Measurements from ENCODE around the gene DAAM2.

The DAAM2 gene

DNA sequence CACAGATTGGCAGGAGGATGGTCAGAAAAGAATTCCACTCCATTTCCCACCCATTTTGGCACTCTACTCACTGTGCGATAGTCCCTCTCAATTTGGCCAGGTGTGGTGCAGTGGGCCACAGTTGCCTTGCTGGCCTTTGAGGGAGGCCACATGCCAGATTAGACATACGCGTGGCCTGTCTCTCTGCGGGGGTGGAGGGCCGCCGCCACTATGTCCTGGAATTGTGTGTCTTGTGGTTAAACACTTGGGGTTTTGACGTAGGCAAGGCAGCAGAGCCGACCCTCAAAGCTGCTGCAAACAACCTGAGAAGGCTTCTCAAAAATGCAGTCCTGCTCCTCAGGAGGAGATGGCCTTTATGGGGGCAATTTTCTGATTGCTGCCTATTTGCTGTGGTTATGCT, 4.9 kb upstream of the DAAM2 start:
- no peak for DNase-seq (ENCODE audit: low spot score)

DNA sequence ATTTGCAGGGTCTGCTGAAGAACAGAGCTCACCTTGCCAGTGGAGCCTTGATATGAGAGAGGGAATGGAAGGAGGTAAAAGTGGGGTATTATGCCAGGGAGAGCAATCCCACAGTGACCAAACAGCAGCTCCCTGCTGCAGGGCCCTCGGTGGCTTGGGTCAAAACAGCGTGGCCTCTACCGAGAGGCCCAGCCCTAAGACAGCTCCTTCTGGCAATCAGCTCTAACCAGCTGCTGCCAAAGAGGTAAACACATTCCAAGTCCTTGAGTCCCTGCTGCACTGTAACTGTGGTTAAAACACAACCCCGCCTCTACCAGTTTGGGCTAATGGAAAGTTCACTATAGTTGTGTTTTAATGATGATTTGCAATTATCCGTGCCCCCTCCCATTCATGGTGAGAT, 1.4 kb upstream of the DAAM2 start:
- DNase-seq (ENCODE audit: low spot score): no peak

DNA sequence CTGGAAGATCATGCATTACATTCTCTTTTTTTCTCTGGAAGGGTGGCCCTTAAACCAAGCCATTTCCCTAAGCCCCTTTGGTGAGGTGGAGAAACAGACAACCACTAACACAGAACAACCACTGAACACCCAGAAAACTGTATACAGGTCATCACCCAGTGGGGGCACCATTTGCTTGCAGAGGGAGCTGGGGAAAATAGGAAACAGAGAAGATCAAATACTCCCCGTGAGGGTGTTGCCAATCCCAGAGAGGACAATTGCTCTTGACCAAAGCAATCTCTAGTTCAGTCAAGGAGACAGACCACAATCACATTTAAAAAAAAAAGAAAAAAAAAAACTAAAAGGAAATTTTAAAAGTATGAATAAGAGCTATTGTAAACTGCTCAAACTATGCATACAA, 865 bp upstream of the DAAM2 start:
- DNase-seq (ENCODE audit: low spot score): no peak

DNA sequence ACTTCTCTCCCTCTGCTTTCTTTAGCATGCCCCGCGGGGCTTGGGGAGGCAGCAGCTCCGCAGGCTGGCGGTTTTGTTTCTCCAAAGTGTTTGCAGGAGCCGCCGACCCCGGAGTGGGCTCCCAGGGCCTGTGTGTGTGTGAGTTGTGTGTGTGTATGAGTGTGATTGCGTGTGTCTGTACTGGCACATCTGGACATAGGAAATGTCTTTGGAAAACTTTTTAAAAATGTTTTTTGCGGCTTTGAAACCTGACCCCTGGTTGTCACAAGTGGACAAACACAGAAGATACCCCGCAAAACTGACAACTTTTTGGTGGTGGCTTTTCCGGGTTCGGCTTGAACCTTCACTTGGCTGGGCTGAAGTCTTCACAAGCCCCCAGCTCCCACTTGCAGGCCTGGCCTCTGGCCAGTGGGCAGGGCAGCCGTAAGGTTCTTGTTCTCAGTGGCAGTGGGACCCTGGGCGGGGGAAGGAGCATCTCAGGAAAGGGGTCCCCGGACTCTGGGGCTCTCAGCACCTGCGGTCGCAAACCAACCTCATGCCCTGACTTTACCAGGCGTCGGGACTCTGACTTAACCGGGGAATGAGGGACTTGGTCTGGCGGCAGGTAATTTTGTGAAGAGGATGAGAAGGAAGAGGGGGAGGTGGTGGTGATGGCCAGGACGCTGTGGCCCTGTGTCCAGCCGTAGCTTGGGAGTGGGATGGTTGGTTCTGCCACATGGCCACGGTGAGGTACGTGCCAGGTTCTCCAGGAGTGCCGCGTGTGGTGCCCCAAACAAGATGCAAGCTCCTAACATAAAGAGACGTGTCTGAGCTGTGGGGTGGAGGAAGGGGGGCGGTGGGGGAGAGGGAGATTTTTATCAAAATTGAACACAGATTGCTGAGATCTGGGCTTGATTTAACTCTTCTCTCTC, 619 bp downstream of the DAAM2 start:
- no peak for DNase-seq (ENCODE audit: low spot score)

DNA sequence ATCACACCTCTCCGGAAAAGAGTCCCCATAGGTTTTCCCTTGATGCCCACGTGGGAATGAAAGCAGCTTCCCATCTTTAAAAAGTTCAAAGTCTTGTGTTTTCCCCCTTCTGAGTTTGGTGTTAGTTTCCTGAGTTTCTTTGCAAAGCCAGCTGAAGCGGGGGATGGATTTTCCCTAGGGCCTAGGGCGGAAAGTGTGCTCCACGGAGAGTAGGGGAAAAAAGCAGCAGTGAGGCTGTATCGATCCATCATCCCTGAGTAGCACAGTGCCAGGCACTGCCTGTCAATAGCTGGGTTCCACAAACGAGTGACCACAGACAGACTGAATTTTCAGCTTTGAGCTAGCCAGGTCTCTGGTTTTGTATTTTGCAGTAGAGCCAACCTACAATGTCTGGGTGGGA, 1.3 kb downstream of the DAAM2 start:
- no peak for DNase-seq (ENCODE audit: low spot score)

DNA sequence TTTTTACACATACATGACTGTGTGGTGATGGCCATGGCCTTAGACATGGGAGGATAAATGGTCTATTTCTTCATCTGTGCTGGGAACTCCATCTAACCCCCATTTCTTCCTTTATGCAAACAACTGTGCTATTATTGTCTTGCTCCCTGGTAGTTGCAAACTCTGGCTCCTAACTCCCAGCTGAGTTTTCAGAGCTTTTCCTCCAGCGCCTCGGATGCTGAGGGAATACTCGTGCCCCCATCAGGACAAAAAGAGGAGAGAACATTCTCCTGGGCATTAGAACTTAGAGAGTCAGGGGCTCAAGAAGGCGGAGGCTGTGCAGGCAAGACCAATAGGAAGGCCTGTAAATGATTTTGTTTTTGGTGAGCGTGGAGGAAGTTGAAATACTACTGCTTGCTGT, 2.1 kb downstream of the DAAM2 start:
- no peak for DNase-seq (ENCODE audit: low spot score)

DNA sequence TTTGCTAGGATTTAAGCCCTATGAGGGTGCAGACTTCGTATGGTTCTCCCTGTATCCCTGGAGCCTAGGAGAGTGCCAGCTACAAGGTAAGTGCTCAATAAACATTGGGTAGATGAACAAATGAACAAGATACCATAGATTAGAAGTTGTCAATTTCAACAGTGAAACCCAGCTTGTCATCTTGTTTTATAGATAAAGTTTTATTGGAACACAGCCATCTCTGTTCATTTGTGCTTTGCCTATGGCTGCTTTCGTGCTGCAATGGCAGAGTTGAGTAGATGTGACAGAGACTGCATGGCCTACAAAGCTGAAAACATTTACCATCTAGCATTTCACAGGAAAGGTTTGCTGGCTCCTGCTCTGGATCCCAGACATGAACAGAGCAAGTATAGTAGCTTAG, 5.6 kb downstream of the DAAM2 start:
- DNase-seq (ENCODE audit: low spot score): no peak

DNA sequence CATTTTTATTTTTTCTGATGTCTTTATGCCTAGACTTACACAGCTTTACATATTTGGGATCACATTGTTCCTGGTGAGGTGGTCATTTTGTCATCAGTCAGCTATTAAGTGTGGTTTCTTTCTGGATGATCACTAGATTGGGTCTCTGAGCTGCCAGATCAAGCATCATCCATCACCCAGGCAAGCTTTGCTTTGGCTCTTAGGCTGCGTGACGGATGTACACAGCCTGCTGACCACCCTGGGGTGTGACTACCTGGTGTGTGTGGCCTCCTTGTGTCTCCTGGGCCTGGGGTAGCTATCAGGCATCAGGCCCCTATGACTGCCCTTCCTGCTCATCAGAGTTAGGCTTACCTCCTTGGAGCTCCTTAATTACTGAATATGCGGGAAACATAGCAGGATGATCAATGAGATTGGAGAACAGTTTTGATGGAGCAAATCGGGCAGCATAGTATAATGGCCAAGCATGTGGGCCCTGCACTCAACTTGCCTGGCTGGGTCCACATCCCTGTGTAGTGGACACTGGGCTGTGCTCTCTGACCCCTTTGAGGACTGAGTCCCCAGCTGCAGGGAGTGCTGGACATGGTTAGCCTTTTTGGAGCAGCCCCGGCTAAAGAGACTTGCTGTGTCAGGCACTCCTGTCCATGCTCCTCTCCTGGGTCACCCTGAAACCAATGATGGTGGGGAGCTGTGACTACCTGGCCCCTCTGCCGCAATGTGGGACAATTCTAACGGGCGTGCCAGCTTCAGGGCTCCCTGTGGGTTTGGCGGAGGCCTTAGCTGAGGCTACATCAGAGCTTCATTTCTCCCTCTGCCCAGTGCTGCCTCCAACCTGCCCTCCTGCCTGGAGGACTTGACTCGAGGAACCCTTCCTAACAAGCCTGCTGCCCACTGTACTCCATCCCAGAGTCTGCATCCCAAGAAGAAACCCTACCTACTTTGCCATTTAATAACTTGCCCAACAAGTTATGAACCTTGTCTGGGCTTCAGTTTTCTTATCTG, 8.2 kb downstream of the DAAM2 start:
- no peak for DNase-seq (ENCODE audit: low spot score)

DNA sequence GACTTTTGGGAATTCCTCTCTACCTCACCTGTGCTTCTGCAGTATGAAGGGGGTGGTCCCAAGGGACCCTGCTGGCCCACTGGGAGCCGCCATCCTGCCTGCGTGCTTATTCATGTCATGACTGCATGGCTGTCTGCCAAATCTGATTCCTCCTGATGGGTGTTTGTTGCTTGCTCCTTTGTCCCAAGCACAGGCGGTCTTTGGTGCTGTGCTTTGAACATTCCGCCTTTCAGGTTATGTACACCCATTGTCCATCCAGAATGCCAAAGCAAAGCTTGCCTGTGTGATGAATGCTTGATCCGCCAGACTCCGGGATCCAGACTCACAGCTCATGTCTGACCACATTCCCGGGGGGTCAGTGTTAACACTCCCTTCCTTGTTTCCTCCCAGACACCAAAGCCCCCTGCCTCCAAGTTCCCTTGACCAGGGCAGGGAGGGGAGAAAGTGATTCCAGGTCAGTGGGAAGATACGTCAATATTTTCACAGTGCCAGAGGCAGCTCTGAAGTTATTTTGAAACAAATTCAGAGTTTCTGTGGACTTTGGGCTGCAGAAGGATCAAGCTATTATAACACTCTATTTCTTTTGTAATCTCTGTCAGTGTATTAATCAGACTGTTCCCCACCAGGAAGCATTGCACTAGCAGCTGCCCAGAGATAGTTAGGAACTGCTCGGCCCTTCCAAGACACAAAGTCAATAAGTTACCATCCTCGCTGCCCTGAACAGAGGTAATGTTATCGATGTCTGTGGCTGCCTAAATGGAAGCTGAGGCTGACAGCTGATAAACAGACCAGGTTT, 9.5 kb downstream of the DAAM2 start:
- no peak for DNase-seq (ENCODE audit: low spot score)

DNA sequence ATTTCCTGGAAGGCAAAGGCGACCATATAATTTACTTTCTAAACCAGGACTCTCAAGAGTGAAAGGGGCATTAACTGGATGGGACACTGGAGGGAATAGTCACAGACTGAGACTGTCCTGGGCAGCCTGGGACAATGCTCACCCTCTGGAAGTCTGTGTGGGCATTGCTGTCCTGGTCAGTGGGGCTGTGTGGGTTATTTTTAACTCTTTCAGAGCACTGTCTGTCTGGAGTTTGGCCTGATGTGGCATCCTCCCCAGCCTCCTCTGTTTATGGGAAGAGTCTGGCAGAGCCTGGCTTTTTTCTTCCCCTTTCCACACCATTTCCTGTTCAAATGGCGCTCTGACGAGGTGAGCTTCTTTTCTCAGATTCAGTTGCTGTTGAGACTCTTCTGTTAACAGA, 11.7 kb downstream of the DAAM2 start:
- no peak for DNase-seq (ENCODE audit: low spot score)

DNA sequence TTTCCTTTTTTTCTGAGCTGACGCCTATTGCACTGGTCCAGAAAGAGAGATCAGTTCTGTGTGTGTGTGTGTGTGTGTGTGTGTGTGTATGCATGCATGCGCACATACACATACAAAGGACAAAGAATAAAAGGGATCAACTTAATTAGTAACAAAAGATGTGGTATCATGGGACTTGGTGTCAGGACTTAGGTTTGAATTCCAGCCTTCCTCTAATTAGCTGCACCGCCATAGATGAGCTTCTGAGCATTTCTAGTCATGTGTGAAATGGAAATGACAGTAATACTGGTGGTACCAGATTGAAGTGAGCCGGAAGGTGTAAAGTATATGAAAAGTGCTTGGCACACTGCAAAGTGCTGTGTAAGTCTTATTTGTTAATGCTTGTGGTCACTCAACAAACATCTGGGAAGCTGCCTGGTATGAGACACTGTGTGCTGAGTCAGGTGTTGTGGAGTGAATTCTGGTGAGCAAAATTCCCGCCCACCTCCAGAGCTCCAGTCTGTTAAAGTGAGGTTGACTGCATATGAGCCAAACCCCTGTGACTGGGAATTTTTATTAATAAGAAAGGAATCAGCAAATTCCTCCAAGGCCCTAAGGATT, 12.4 kb downstream of the DAAM2 start:
- no peak for DNase-seq (ENCODE audit: low spot score)

DNA sequence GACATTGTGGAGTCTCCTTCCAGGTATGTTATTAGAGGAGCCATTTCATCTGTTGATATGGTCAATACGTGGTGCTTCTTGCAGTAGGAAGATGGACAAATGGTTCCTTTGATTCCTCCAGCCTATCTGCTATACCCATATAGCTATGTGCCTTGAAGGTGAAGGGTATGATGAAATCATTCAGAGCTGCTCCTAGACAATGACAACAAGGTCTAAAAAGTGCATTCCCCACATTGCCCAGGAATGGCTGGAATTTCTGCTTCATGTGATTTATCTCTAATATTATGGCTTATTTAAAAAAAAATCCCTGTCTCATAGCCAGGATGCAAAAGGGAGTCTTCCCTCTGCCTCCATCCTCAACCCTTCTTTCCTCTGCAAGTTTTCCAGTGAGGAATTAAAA, 14.1 kb downstream of the DAAM2 start:
- no peak for DNase-seq (ENCODE audit: low spot score)

DNA sequence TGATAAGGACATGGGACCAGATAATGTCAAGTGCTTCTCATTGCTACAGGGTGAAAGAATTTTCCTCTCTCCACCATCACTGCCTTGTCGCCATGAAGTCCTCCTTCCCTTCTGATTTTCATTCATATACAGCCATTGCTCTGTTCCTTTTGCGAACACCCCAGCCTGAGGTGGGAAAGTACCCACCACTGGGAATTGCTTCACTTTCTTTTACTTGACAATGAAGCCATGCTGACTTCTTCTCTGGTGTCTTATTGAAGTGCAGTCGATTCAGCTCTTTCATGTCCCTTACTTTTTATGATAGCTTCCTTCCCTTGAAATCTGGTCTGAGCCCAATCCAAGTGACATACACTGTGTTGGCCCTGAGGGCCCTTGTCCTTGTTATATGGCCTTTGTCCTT, 16.2 kb downstream of the DAAM2 start:
- no peak for DNase-seq (ENCODE audit: low spot score)

DNA sequence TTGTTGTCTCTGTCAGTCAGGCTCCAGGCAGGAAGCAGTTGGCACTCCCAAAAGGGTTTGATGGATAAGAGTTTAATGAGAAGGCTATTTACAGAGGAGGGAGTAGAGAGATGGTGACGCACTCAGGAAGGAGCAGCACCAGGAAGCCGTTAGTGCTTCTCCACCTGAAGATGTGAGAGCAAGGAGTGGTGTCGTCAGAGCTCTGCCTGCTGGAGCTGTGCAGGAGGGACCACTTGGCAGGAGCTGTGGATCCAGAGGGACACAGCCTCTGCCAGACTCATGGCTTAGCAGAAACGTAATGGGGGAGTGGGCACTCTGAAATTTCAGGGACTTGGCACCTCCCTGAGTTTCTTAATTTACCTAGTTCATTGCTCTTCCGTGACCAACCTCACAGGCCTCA, 16.8 kb downstream of the DAAM2 start:
- no peak for DNase-seq (ENCODE audit: low spot score)

DNA sequence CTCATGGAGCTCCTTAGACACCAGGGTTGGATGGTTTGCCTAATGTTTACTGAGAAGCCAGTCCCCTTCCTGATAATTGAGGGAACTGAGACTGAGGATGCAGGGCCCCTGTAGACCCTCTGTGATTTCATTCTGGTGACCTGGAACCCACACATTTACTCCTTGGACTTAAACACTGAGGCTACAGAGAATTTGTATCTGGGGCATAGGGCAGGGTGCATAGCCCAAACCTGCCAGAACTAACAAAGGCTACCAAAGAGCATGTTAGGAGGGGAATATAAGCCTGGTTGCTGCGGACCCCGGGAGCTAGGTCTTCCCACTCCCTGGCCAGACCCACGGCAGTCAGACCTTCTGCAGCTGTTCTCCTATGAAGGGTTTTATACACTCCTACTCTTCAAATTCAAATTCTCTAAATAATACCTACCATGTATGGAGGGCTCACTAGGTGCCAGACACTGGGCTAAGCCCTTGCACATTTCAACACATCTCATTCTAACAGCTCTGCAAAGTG, 19.7 kb downstream of the DAAM2 start:
- DNase-seq (ENCODE audit: low spot score): no peak

DNA sequence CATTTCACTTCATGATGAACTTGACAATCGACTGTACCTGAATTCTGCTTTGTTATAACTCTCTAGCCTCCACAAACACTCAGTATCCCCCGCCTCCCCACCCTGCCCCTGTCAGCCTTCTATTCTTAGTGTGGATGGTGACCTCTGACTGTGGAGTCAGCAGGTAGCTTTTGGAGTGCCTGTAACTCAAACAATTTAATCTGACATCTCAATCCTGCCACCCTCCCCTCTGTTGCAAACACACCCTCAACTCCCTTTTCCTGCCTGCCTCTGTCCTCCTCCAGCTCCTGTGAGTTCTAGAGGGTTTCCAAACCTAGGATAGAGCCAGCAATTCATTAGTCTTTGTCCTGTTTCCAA, 20.3 kb downstream of the DAAM2 start:
- no peak for DNase-seq (ENCODE audit: low spot score)

DNA sequence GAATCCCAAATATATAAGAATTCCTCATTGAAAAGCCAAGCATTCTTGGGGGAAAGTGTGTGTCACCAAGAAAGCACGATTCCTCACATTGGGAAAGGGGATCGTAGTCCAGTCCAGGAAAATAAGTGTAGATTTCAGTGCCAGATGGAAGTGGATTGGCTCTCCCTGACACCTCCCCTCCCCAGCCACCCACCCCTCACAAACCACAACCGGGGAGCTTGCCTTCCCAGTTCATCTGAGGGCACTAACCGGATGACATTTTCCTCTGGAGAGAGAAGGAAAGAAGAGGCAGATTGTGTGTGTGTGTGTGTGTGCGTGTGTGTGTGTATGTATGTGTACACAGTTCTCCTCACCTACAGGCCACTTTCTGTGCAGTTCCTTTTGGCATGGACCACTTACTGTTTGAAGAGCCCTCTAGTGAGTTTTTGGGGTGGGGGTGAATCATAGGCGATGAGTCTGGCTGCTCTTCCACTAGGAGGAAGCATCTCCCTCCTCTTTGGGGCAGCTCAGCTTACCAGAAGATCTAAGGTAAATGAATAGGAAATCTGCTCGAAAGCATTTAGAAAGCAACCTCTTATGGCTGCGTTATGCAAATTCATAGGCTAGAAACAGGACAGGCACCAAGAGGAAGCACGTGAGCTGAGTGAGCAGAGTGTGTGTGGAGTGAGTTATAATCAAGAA, 20.8 kb downstream of the DAAM2 start:
- peak; percentile 70 for DNase-seq (ENCODE audit: low spot score)

DNA sequence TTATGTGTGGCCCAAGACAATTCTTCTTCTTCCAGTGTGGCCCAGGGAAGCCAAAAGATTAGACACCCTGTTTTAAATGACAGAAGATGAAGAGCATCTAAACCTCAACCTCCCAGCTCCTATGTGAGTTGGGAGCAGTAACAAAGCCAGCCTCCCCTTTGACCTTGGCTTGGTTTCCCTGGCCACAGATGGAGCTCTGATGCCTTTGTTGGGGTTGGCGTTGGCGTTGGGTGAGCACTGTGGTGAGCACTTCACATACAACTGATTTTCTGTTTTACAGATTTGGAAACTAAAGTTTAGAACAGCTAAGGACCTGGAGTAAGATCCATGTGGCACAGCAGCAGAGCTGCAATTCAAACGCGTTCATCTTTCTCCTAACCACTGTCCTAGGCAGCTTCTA, 22.1 kb downstream of the DAAM2 start:
- DNase-seq (ENCODE audit: low spot score): no peak

DNA sequence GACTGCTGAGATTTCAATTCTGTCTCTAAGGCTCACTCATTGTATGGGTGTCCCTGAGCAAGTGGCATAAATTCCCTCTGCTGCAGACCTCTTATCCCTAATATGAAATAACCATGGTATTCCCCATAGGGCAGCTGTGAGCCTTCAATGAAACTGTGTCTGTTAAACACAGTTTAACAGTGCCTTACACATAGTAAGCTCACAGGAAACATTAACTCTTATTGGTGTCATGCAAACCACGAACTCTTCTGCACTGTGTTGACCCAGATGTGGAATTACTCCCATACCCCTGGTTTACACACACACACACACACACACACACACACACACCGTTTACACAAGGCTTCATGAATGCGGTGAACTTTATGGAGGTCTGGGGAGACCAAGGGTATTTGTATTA, 23.2 kb downstream of the DAAM2 start:
- DNase-seq (ENCODE audit: low spot score): no peak

DNA sequence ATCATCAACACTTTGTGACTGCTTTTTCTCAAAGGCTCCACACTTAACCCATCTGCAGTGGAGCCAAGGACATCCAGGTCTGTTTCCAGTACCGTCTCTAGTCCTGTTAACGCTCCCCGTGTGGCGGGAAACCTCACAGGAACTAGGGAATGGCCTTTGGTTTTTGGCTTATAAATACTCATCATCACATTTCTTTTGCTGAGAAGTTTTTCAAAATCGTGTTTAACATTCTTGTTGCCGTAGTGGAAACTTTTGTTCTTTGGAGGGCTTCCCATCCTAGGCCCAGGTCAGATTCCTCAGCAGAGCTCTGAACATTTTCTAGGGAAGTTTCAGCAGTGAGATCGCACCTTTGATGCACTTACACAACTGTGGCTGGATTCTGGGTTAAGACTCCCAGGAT, 24.6 kb downstream of the DAAM2 start:
- DNase-seq (ENCODE audit: low spot score): no peak

DNA sequence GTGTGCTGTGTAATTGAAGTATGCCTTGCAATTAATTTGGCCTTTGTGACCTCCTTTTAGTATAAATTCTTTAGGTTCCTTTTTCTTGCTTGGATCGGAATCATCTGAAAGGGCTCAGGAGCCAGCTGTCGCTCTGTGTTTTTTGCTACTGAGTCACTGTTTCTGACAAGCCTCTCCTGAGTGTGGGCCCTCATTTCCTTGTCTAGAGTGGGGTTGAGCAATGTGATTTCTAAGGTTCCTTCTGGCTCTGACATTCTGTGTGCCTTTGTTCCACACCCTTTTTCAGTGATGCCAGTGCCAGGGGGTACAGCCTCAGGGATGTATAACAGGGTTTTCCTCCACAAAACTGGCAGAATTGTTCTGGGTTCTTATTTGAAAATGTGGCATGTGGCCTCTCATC, 26.5 kb downstream of the DAAM2 start:
- DNase-seq (ENCODE audit: low spot score): no peak

Measured in NAMALWA (cell line).